Smooth muscle cell (in vitro differentiated cells): ENCODE measurements around the gene AHNAK2. TPM values are rescaled to one million over a fixed set of nuclear protein-coding genes. Genes with fewer than 3 reads are reported as not detected.
"Not testable (repeated sequence)": the region's sequence is repeated elsewhere in the genome, so short reads cannot be mapped to it uniquely, and the experiment has no call there.

ENCODE experiments used
- DNase-seq: peaks from one replicate; lab custom pipeline; 2025; ENCODE audit not compliant: unreplicated experiment; lab: John Stamatoyannopoulos, UW
- H2AFZ ChIP-seq: fragments of 200-600 bp; sonication (generic); 2 replicates; pipeline ENCODE4 v1.6.0; 2016; ENCODE audit warnings: antibody characterized with exemption, low read depth, mild to moderate bottlenecking
- H3F3A ChIP-seq: fragments of 200-600 bp; sonication (generic); 2 replicates; pipeline ENCODE4 v1.6.0; 2017; ENCODE audit warnings: antibody characterized with exemption, low read depth
- H3K27ac ChIP-seq: fragments of 200-600 bp; sonication (generic); 2 replicates; pipeline ENCODE4 v1.5.1; 2016; ENCODE audit warnings: low read depth, mild to moderate bottlenecking
- H3K27me3 ChIP-seq: fragments of 200-600 bp; sonication (generic); 2 replicates; pipeline ENCODE4 v1.6.1; 2016; ENCODE audit warnings: low read depth, mild to moderate bottlenecking
- H3K36me3 ChIP-seq: fragments of 200-600 bp; sonication (generic); 2 replicates; pipeline ENCODE4 v1.5.1; 2016; ENCODE audit warnings: low read depth
- H3K4me1 ChIP-seq: fragments of 200-600 bp; sonication (generic); 2 replicates; pipeline ENCODE4 v1.5.1; 2016; ENCODE audit warnings: low read depth
- H3K4me2 ChIP-seq: fragments of 200-600 bp; sonication (generic); 2 replicates; pipeline ENCODE4 v1.6.0; 2016; ENCODE audit warnings: mild to moderate bottlenecking
- H3K4me3 ChIP-seq: fragments of 200-600 bp; sonication (generic); 2 replicates; pipeline ENCODE4 v1.5.1; 2016; ENCODE audit warnings: mild to moderate bottlenecking
- H3K79me2 ChIP-seq: fragments of 200-600 bp; sonication (generic); 2 replicates; pipeline ENCODE4 v1.6.0; 2016; ENCODE audit warnings: low read depth, mild to moderate bottlenecking
- H3K9ac ChIP-seq: fragments of 200-600 bp; sonication (generic); 2 replicates; pipeline ENCODE4 v1.6.0; 2016; ENCODE audit warnings: low read depth
- H3K9me3 ChIP-seq: fragments of 200-600 bp; sonication (generic); replicated peaks from 2 replicates; pipeline ENCODE4 v1.5.1; 2016; ENCODE audit warnings: low read depth
- H4K20me1 ChIP-seq: fragments of 200-600 bp; sonication (generic); 2 replicates; pipeline ENCODE4 v1.6.0; 2016; ENCODE audit warnings: low read depth
- CTCF ChIP-seq: fragments of 200-600 bp; sonication (generic); IDR thresholded peaks from 2 replicates; pipeline ENCODE4 v1.5.1; 2017; ENCODE audit warnings: borderline replicate concordance, mild to moderate bottlenecking, antibody characterized with exemption; ENCODE audit not compliant: insufficient read depth, poor library complexity, severe bottlenecking
- WGBS: methylation state at CpG from one replicate; pipeline ENCODE4 v1.1.7; 2016; ENCODE audit warnings: low lambda C conversion rate; 5-methylcytosine and 5-hydroxymethylcytosine counted together
- polyA plus RNA-seq: library from polyadenylated mRNA; unstranded; fragments of >200 nt; fragmentation: Nextera tagmentation; extraction: Ambion mirVana; gene quantifications from 2 replicates; pipeline ENCODE4 v1.2.1, GENCODE V29; 2016
- total RNA-seq: library from RNA; depleted of rRNA; stranded (reverse); fragments of >200 nt; gene quantifications from 2 replicates; pipeline ENCODE4 v1.2.3, GENCODE V29; 2014

The AHNAK2 gene
- total and polyA plus RNA-seq, 2 experiments from 2014 or later: 10.3 to 53.8 TPM

- not testable (repeated sequence) for H3K4me2 ChIP-seq, H3F3A ChIP-seq, H4K20me1 ChIP-seq, H3K36me3 ChIP-seq, H3K27ac ChIP-seq, H3K79me2 ChIP-seq, DNase-seq, H3K4me1 ChIP-seq, H3K4me3 ChIP-seq, H3K9ac ChIP-seq, H3K27me3 ChIP-seq, H2AFZ ChIP-seq, H3K9me3 ChIP-seq
- WGBS: 96% methylated on average over 19 of the region's 20 CpGs
Observed at GRCh38 chr14:104945266-104945665, 32.9 kb downstream of the AHNAK2 start.

- not testable (repeated sequence) for H2AFZ ChIP-seq, H3K4me2 ChIP-seq, H3K27ac ChIP-seq, H3K9ac ChIP-seq, H3K27me3 ChIP-seq, H3K4me3 ChIP-seq, H3K36me3 ChIP-seq, H3K9me3 ChIP-seq, H3K79me2 ChIP-seq, DNase-seq, H3K4me1 ChIP-seq, H3F3A ChIP-seq, H4K20me1 ChIP-seq
- 95% methylated on average over 29 of the region's 29 CpGs for WGBS
Observed at GRCh38 chr14:104944436-104945205, 33.6 kb downstream of the AHNAK2 start.

- H3K4me2 ChIP-seq, H3K9me3 ChIP-seq, H2AFZ ChIP-seq, H3K79me2 ChIP-seq, H3K36me3 ChIP-seq, H3K4me1 ChIP-seq, H3K27ac ChIP-seq, H3K4me3 ChIP-seq, DNase-seq, H3F3A ChIP-seq, H4K20me1 ChIP-seq, H3K9ac ChIP-seq: not testable (repeated sequence)
- 86% methylated on average over 6 of the region's 6 CpGs for WGBS
- H3K27me3 ChIP-seq: peaks cover 11% of the 10 kb centered on the region
Observed at GRCh38 chr14:104944016-104944308, 34.2 kb downstream of the AHNAK2 start.

- not testable (repeated sequence) for H3K79me2 ChIP-seq, H4K20me1 ChIP-seq, H3K9ac ChIP-seq, H3F3A ChIP-seq, H3K4me3 ChIP-seq, H3K36me3 ChIP-seq, H3K27ac ChIP-seq, H3K4me1 ChIP-seq, H2AFZ ChIP-seq, DNase-seq, H3K4me2 ChIP-seq, H3K9me3 ChIP-seq
- WGBS: 94% methylated on average over 29 of the region's 29 CpGs
- H3K27me3 ChIP-seq: peaks cover 12% of the 10 kb centered on the region
Observed at GRCh38 chr14:104943216-104944015, 34.8 kb downstream of the AHNAK2 start.

- H3K4me2 ChIP-seq: no peak overlapping the region
- no peak overlapping the region for H2AFZ ChIP-seq
- no peaks in the 10 kb centered on the region for H3K4me1 ChIP-seq
- H4K20me1 ChIP-seq: no peaks in the 10 kb centered on the region
- H3K4me3 ChIP-seq: no peak overlapping the region
- no peak overlapping the region for H3K9ac ChIP-seq
- no peaks in the 10 kb centered on the region for H3F3A ChIP-seq
- no peak for TF ChIP-seq CTCF
- no peaks in the 10 kb centered on the region for H3K79me2 ChIP-seq
- no peaks in the 10 kb centered on the region for H3K9me3 ChIP-seq
- H3K27ac ChIP-seq: no peak overlapping the region
- 97% methylated on average over 16 of the region's 16 CpGs for WGBS
- H3K27me3 ChIP-seq: peaks cover 12% of the 10 kb centered on the region
- H3K36me3 ChIP-seq: no peaks in the 10 kb centered on the region
- DNase-seq: no peak
Observed at GRCh38 chr14:104942586-104942985, 35.6 kb downstream of the AHNAK2 start.
